H1 (cell line): ENCODE results near the gene MAGEA9.

Experiments
- HDAC2 ChIP-seq, 2 experiments: fragments of 300-600 bp in 1 of 2; sonication (generic) in 1 of 2; IDR thresholded peaks; 2 replicates each; pipeline ENCODE4 v1.6.1; 2011 to 2012; ENCODE audit warnings: low read depth in 2 of 2, low read length in 2 of 2, mild to moderate bottlenecking in 2 of 2, moderate library complexity in 2 of 2, borderline replicate concordance in 1 of 2, inconsistent platforms in 1 of 2
- SIN3A ChIP-seq, 2 experiments: IDR thresholded peaks in 1 of 2; conservative IDR thresholded peaks in 1 of 2; 2 replicates each; pipeline ENCODE4 v1.6.1; 2011 to 2012; ENCODE audit warnings: low read length in 2 of 2, improper control_type of control experiment in 1 of 2, low read depth in 1 of 2, mild to moderate bottlenecking in 1 of 2
- SUZ12 ChIP-seq: fragments of 200-600 bp; sonication (generic); IDR thresholded peaks from 2 replicates; pipeline ENCODE4 v1.6.1; 2012; ENCODE audit warnings: mild to moderate bottlenecking, inconsistent platforms, low read length, moderate library complexity, mixed read lengths
- TF ChIP-seq, protein P1 (sequence below), 3 experiments: IDR thresholded peaks; 1 replicate in 2 of 3; 2 replicates in 1 of 3; pipeline versions ENCODE4 v1.5.1 to v1.6.1; 2011; ENCODE audit warnings: low read length in 3 of 3, mild to moderate bottlenecking in 3 of 3, inconsistent platforms in 2 of 3, low read depth in 1 of 3, moderate library complexity in 1 of 3; ENCODE audit not compliant: insufficient read depth in 1 of 3; ENCODE audit errors: control extremely low read depth in 1 of 3

DNA sequence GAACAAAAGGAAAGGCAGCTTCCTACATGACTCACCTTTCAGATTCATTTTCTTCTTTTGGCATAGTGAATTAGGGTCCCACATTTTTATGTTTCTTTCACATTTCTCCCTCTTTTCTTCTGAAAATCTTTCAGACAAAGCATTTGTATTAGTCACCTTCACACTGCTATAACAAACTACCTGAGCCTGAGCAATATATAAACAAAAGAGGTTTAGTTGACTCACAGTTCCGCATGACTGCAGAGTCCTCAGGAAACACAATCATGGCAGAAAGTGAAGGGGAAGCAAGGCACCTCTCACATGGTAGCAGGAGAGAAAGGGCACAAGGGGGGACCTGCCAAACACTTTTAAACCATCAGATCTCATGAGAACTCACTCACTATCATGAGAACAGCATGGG lies 36.9 kb downstream of the MAGEA9 start:
- TF ChIP-seq HDAC2 (IDR thresholded peaks at IDR 0.05; ENCODE audit: borderline replicate concordance in 1 of 2, low read depth in 2 of 2, low read length in 2 of 2) (no peak), SIN3A (conservative IDR thresholded peaks at IDR 0.05 in 1 of 2, IDR thresholded peaks at IDR 0.05 in 1 of 2; ENCODE audit: low read depth in 1 of 2, low read length in 2 of 2) (no peak), SUZ12 (no peak)
- TF ChIP-seq, protein P1, sequence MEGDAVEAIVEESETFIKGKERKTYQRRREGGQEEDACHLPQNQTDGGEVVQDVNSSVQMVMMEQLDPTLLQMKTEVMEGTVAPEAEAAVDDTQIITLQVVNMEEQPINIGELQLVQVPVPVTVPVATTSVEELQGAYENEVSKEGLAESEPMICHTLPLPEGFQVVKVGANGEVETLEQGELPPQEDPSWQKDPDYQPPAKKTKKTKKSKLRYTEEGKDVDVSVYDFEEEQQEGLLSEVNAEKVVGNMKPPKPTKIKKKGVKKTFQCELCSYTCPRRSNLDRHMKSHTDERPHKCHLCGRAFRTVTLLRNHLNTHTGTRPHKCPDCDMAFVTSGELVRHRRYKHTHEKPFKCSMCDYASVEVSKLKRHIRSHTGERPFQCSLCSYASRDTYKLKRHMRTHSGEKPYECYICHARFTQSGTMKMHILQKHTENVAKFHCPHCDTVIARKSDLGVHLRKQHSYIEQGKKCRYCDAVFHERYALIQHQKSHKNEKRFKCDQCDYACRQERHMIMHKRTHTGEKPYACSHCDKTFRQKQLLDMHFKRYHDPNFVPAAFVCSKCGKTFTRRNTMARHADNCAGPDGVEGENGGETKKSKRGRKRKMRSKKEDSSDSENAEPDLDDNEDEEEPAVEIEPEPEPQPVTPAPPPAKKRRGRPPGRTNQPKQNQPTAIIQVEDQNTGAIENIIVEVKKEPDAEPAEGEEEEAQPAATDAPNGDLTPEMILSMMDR (IDR thresholded peaks at IDR 0.05; ENCODE audit: control extremely low read depth in 1 of 3, insufficient read depth in 1 of 3, low read depth in 1 of 3, low read length in 3 of 3): no peak
